Bronchial epithelial cell (primary cell): ENCODE measurements around the gene GAL3ST2. TPM values are rescaled to one million over a fixed set of nuclear protein-coding genes. Genes with fewer than 3 reads are reported as not detected.
"Not testable (repeated sequence)": the region's sequence is repeated elsewhere in the genome, so short reads cannot be mapped to it uniquely, and the experiment has no call there.

Experiments used
- DNase-seq: peaks from one replicate; pipeline ENCODE4 v3.0.0-alpha.2; 2010; ENCODE audit warnings: low read depth
- FAIRE-seq: peaks from 2 replicates; lab custom pipeline; 2011; peaks lifted over from hg19 to GRCh38; lab: Jason Lieb, UNC
- H3K27me3 ChIP-seq: 2 replicates; pipeline ENCODE4 v1.5.1; 2011; ENCODE audit warnings: low read length; ENCODE audit not compliant: control insufficient read depth, insufficient read depth
- H3K36me3 ChIP-seq: 2 replicates; pipeline ENCODE4 v1.5.1; 2011; ENCODE audit warnings: low read length; ENCODE audit not compliant: control insufficient read depth, insufficient read depth
- H3K4me3 ChIP-seq: 2 replicates; pipeline ENCODE4 v1.5.1; 2011; ENCODE audit warnings: mild to moderate bottlenecking, low read depth, low read length, control low read depth
- total RNA-seq: library from RNA; depleted of rRNA; stranded (reverse); fragments of >200 nt; gene quantifications from 2 replicates; pipeline ENCODE4 v1.2.1, GENCODE V29; 2014
- TF ChIP-seq, protein P1 (sequence below): IDR thresholded peaks from 2 replicates; pipeline ENCODE4 v1.5.1; 2011; ENCODE audit warnings: mild to moderate bottlenecking, moderate library complexity, low read length, control low read depth, inconsistent platforms; ENCODE audit not compliant: insufficient read depth, severe bottlenecking

Gene GAL3ST2
- total RNA-seq, 1 donor from 2014 or later = not detected

- FAIRE-seq = no peak
- H3K4me3 ChIP-seq = no peak overlapping the region
- DNase-seq = no peak
These were observed 38.5 kb upstream of the GAL3ST2 start for GRCh38 chr2:241738040-241738686.

GRCh38 chr2:241739177-241739576 lies 37.4 kb upstream of the GAL3ST2 start:
- H3K27me3 ChIP-seq = no peaks in the 10 kb centered on the region
- TF ChIP-seq, protein P1, sequence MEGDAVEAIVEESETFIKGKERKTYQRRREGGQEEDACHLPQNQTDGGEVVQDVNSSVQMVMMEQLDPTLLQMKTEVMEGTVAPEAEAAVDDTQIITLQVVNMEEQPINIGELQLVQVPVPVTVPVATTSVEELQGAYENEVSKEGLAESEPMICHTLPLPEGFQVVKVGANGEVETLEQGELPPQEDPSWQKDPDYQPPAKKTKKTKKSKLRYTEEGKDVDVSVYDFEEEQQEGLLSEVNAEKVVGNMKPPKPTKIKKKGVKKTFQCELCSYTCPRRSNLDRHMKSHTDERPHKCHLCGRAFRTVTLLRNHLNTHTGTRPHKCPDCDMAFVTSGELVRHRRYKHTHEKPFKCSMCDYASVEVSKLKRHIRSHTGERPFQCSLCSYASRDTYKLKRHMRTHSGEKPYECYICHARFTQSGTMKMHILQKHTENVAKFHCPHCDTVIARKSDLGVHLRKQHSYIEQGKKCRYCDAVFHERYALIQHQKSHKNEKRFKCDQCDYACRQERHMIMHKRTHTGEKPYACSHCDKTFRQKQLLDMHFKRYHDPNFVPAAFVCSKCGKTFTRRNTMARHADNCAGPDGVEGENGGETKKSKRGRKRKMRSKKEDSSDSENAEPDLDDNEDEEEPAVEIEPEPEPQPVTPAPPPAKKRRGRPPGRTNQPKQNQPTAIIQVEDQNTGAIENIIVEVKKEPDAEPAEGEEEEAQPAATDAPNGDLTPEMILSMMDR = no peak
- DNase-seq (no peak), FAIRE-seq (no peak)
- H3K36me3 ChIP-seq = peaks cover 10% of the 10 kb centered on the region
- H3K4me3 ChIP-seq = no peak overlapping the region

More at GRCh38 chr2:241738040-241738686, 38.5 kb upstream of the GAL3ST2 start:
- TF ChIP-seq, protein P1 = no peak
- H3K36me3 ChIP-seq = peaks cover 5% of the 10 kb centered on the region
- no peaks in the 10 kb centered on the region for H3K27me3 ChIP-seq

- FAIRE-seq (no peak), DNase-seq (peak; percentile 3)
- Histone ChIP-seq H3K4me3 (no peak overlapping the region), H3K36me3 (peaks cover 12% of the 10 kb centered on the region), H3K27me3 (no peaks in the 10 kb centered on the region)
- TF ChIP-seq, protein P1 = no peak
These were observed 37.0 kb upstream of the GAL3ST2 start for GRCh38 chr2:241739651-241740050.

DNA sequence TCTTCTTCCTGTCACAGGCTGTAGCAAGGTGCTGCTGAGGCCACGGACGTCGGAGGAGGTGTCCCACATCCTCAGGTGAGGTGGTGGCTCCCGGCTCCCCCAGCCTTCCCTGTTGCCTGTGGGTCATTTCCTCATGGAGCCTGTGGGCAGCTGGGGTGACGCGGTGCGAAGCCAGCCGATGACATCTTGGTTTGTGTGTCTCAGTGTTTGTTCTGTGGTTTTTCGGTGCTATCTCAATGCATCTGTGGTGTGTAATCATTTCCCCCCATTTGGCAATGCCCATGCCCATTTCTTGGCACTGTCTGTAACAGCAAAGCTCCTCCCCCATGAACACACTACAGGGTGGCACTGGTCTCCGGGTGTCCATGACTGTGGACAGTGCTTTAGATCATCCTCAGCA lies 35.6 kb upstream of the GAL3ST2 start:
- FAIRE-seq = peak; percentile 89

DNA sequence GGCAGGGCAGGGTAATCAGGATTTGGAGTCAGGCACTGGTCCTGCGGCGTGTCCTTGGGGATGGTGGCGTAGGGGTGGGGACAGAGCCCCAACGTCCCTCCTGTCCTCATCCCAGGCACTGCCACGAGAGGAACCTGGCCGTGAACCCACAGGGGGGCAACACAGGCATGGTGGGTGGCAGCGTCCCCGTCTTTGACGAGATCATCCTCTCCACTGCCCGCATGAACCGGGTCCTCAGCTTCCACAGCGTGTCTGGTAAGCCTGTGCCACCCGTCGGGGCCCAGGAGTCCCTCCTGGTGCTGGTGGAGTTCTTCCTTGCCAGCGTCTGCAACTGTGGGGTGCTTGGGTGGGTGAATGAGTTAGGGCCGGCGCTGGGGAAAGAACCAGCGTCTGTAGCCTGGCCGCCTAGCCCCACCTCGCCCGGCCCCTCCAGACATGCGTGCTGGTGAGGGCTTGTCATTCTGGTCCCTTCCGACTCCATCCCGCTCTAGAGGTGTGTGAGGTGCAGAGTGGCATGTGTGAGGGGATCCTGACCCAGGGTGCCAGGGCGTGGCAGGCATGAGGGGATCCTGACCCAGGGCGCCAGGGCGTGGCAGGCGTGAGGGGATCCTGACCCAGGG lies 34.2 kb upstream of the GAL3ST2 start:
- Histone ChIP-seq H3K27me3 (no peaks in the 10 kb centered on the region), H3K4me3 (no peak overlapping the region), H3K36me3 (peaks cover 16% of the 10 kb centered on the region)
- TF ChIP-seq, protein P1 = no peak
- FAIRE-seq = no peak
- no peak for DNase-seq

More for the DNA sequence above, 35.6 kb upstream of the GAL3ST2 start:
- Histone ChIP-seq H3K4me3 (no peak overlapping the region), H3K36me3 (peaks cover 16% of the 10 kb centered on the region), H3K27me3 (no peaks in the 10 kb centered on the region)
- DNase-seq = peak; percentile 85
- TF ChIP-seq, protein P1 = no peak

DNA sequence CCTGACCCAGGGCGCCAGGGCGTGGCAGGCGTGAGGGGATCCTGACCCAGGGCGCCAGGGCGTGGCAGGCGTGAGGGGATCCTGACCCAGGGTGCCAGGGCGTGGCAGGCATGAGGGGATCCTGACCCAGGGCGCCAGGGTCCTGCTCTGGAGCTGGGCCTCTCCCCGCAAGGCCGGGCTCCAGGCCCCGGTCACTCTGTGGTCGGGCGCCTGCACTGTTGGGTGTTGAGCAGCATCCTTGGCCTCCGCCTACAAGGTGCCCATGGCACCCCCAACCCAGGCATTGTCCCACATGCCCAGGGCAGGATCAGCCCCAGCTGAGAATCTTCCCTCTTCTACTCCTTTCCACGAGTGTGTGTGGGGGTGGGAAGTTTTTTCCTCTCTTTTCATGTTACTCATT lies 33.6 kb upstream of the GAL3ST2 start:
- not testable (repeated sequence) for DNase-seq, H3K4me3 ChIP-seq, H3K27me3 ChIP-seq, FAIRE-seq
- H3K36me3 ChIP-seq = peaks cover 16% of the 10 kb centered on the region
